Measurements from ENCODE around the gene LPAR2.
A peak's percentile ranks its signal among the peaks of the same experiment; 100 is the strongest.

The LPAR2 gene

DNA sequence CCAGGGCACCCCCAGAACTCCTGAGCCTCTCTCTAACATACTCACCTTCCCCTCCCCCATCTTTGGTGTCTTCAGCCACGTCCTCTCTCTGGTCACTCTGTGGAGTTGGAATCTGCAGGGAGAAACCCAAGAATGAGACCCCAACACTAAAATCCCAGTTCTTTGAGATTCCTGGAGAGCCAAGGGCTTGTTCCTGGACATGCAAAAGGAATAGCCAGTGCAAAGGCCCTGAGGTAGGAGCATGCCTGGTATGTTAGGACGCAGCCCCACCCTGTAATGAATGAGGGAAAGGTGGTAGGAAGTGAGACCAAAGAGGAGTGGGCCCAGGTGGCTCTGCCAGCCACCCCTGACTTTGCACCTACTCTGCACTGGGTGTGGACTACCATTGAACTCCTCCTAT lies 2.4 kb upstream of the LPAR2 start:
- TF ChIP-seq, protein P1, sequence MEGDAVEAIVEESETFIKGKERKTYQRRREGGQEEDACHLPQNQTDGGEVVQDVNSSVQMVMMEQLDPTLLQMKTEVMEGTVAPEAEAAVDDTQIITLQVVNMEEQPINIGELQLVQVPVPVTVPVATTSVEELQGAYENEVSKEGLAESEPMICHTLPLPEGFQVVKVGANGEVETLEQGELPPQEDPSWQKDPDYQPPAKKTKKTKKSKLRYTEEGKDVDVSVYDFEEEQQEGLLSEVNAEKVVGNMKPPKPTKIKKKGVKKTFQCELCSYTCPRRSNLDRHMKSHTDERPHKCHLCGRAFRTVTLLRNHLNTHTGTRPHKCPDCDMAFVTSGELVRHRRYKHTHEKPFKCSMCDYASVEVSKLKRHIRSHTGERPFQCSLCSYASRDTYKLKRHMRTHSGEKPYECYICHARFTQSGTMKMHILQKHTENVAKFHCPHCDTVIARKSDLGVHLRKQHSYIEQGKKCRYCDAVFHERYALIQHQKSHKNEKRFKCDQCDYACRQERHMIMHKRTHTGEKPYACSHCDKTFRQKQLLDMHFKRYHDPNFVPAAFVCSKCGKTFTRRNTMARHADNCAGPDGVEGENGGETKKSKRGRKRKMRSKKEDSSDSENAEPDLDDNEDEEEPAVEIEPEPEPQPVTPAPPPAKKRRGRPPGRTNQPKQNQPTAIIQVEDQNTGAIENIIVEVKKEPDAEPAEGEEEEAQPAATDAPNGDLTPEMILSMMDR (IDR thresholded peaks at IDR 0.05; ENCODE audit: low read depth, low read length): no peak
- no peak for DNase-seq (ENCODE audit: low read depth in 2 of 2)
- H3K4me3 ChIP-seq (replicated peaks in 1 of 2; ENCODE audit: low read depth in 2 of 2, low read length in 2 of 2): no peak overlapping the region

DNA sequence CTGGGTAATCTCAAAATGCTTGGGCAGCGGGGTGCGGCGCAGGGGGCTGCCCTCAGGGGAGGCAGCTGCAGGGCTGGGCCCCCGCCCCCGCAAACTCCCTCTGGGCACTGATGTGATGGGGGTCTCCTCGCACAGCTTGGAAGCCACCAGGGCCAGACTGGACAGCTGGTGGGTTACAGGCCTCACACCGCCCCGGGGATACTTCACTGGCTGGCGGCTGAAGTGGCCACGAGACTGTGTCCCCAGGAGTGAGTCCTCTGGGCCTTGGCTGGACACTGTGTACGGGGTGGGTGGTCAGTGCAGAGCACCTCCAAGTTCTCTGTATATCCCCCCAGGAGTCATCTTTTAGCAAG lies 2.0 kb upstream of the LPAR2 start:
- TF ChIP-seq, protein P1 (IDR thresholded peaks at IDR 0.05; ENCODE audit: low read depth, low read length): no peak
- no peak for DNase-seq (ENCODE audit: low read depth in 2 of 2)
- no peak overlapping the region for H3K4me3 ChIP-seq (replicated peaks in 1 of 2; ENCODE audit: low read depth in 2 of 2, low read length in 2 of 2)

DNA sequence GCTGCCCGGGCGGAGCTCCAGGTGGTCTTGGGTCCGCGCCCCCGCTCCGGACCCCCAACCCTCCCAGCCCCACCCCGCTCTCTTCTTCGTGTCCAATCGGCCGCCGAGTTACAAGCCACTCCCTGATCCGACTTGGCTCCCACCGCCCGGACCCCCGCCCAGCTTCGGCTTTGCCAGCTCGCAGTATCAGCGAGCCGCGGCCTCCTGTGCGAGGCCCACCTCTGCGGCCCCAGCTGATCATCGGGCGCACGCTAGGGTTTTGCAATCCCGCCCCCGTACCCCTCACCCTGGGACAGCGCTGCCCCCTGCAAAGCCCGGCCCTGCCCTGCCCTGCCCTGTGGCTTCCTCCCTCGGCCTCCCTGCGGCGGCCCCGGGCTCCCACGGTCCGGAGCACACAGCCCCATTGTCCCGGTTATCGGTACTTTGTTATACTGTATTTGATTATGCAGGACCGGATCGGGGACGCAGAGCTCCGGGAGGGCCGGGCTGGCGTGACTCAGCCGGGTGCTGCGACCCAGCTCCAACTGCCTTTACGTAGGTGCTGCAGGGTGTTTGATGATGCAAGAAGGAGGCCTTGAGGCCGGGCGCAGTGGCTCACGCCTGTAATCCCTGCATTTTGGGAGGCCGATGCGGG lies 598 bp upstream of the LPAR2 start:
- peak in 1 of 2 donors; percentile 64 for DNase-seq (ENCODE audit: low read depth in 2 of 2)
- H3K4me3 ChIP-seq (replicated peaks in 1 of 2; ENCODE audit: low read depth in 2 of 2, low read length in 2 of 2): peak overlapping the region; percentile 4 to 37
- TF ChIP-seq, protein P1 (IDR thresholded peaks at IDR 0.05; ENCODE audit: low read depth, low read length): no peak

DNA sequence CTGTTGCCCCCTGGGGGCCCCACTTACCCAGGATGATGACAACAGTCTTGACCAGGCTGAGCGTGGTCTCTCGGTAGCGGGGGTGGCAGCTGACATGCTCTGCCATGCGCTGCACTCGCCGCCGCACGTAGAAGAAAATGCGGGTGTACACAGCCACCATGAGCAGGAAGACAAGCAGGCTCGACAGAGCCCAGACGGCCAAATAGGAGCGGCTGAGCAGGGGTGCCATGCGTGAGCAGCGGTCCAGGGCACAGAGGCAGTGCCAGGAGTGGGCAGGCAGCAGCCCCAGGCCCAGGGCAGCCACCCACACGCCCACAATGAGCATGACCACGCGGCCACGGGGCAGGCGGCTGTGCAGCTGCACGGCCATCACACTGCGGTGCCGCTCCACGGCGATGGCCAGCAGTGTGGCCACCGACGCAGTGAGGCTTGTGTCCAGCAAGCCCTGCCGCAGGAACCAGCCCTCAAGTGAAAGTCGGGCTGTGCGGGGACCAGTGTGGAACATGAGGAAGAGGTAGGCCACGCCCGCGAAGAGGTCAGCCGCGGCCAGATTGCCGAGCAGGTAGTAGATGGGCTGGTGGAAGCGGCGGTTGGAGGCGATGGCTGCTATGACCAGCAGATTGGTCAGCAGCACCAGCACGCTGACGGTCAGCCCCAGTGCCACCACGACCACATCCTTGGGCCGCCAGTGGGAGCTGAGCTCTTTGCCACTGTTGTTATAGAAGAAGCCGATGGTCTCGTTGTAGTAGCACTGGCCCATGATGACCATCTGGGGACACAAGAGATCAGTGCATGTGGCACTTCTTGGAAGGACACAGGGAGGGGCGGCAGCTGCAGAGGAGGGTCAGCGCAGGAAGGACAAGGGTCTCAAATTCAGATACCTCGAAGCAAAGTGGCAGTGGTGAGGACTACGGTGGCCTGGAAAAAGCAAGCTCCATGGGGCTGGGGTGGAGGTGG lies 1.2 kb downstream of the LPAR2 start:
- no peak for DNase-seq (ENCODE audit: low read depth in 2 of 2)
- TF ChIP-seq, protein P1 (IDR thresholded peaks at IDR 0.05; ENCODE audit: low read depth, low read length): no peak
- H3K4me3 ChIP-seq (replicated peaks in 1 of 2; ENCODE audit: low read depth in 2 of 2, low read length in 2 of 2): no peak overlapping the region

DNA sequence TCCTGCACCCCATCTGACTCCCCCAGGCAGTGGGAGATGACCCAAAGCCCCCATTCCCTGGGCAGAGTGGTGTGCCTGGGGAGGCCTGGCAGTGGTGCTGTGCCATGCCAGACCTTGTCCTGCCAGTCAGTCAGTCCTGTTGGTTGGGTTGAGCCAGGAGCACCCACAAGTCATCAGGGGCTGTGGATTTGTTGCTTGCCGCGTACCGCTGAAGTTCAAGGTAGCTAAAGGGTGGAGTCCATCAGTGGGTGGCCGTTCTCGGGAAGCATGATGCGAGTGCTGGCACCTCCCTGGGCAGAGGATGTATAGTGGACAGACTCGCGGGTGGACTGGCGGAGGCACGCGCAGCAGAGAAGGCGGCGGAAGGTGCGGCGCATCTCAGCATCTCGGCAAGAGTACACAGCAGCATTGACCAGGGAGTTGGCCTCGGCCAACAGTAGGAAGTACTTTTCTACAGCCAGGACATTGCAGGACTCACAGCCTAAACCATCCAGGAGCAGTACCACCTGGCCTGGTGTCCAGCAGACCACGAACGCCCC lies 3.9 kb downstream of the LPAR2 start:
- TF ChIP-seq, protein P1 (IDR thresholded peaks at IDR 0.05; ENCODE audit: low read depth, low read length): no peak
- no peak overlapping the region for H3K4me3 ChIP-seq (replicated peaks in 1 of 2; ENCODE audit: low read depth in 2 of 2, low read length in 2 of 2)
- DNase-seq (ENCODE audit: low read depth in 2 of 2): no peak

DNA sequence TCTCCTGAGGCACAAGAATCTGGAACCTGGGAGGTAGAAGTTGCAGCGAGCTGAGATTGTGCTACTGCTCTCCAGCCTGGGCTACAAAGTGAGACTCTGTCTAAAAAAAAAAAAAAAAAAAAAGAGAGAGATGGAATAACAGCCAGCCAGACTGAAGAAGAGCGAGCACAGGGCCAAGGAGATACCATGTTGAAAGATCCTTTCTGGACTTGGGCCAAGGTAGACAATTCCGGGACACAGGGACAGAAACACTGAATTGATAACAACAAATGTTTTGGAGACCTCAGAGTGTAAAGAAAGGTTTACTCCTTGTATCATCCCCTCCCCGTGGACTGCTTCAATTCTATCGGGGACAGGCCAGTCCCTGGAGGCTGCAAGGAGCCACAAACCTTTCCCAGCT lies 4.6 kb downstream of the LPAR2 start:
- H3K4me3 ChIP-seq (replicated peaks in 1 of 2; ENCODE audit: low read depth in 2 of 2, low read length in 2 of 2): no peak overlapping the region
- TF ChIP-seq, protein P1 (IDR thresholded peaks at IDR 0.05; ENCODE audit: low read depth, low read length): no peak
- DNase-seq (ENCODE audit: low read depth in 2 of 2): no peak
